Fibroblast of lung (primary cell): Measurements from ENCODE around the gene HOXB6.

Experiments
- EZH2 ChIP-seq: IDR thresholded peaks from 2 replicates; pipeline ENCODE4 v1.5.1; 2012; ENCODE audit warnings: low read length, control low read depth, mild to moderate bottlenecking; ENCODE audit errors: missing control alignments
- TF ChIP-seq, protein P1 (sequence below), 2 donors: IDR thresholded peaks in 1 of 2; conservative IDR thresholded peaks in 1 of 2; 1 replicate in 1 of 2; 2 replicates in 1 of 2; pipeline ENCODE4 v1.5.1; 2011 to 2012; ENCODE audit warnings: low read length in 2 of 2, control low read depth in 1 of 2, inconsistent platforms in 1 of 2, low read depth in 1 of 2, mild to moderate bottlenecking in 1 of 2

DNA sequence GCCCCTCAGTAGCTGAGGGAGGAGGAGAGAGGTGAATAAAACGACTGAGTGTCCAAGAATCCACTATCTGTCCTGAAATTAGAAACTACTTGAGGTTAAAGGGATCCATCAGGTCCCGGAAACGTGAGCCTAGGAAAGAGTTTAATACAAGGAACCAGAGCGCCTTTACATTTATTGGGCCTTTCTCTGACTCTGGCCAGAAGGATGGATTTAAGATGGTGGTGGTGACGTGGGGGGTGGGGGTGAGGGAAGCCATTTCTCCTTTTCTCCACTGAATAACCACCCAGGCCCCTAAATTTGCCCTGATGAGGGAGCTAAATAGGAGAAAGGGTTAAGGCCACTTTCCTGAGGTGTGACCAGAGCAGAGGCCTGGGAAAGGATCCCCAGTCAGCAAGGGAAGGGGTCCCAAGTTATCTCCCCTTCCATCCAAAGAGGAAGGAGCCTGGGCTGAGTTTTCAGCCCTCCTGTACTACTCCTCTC, 22.4 kb upstream of the HOXB6 start:
- TF ChIP-seq, protein P1, sequence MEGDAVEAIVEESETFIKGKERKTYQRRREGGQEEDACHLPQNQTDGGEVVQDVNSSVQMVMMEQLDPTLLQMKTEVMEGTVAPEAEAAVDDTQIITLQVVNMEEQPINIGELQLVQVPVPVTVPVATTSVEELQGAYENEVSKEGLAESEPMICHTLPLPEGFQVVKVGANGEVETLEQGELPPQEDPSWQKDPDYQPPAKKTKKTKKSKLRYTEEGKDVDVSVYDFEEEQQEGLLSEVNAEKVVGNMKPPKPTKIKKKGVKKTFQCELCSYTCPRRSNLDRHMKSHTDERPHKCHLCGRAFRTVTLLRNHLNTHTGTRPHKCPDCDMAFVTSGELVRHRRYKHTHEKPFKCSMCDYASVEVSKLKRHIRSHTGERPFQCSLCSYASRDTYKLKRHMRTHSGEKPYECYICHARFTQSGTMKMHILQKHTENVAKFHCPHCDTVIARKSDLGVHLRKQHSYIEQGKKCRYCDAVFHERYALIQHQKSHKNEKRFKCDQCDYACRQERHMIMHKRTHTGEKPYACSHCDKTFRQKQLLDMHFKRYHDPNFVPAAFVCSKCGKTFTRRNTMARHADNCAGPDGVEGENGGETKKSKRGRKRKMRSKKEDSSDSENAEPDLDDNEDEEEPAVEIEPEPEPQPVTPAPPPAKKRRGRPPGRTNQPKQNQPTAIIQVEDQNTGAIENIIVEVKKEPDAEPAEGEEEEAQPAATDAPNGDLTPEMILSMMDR (conservative IDR thresholded peaks at IDR 0.05 in 1 of 2, IDR thresholded peaks at IDR 0.05 in 1 of 2; ENCODE audit: low read depth in 1 of 2, low read length in 2 of 2), result no peak
- peak; percentile 49 for TF ChIP-seq EZH2
